Heart left ventricle (tissue), 13 donors: ENCODE data around the gene SH3RF3.

ENCODE experiments used
- CTCF ChIP-seq, 12 donors: fragments of 200-600 bp; sonication (generic) in 4 of 12; IDR thresholded peaks; one replicate each; pipeline versions ENCODE4 v1.5.0 to v1.8.0; 2018 to 2022; ENCODE audit warnings: antibody characterized with exemption in 12 of 12, mild to moderate bottlenecking in 5 of 12
- POLR2A ChIP-seq, 2 donors: fragments of 450-650 bp; IDR thresholded peaks; one replicate each; pipeline ENCODE4 v1.6.1; 2017; ENCODE audit warnings: antibody characterized with exemption in 2 of 2, mild to moderate bottlenecking in 2 of 2, moderate library complexity in 2 of 2
- donor health status: ischemic (EF 13 %, LVEDD 7.1; RV severe dilation, severe dysfunction).
- donor health status: DM: no; HTN: yes; CAD: no.
- donor health status: DM: no; HTN: no; CAD: no.
- donor health status: ischemic (EF 25% LVEDD 6.9; RV normal size, moderate dysfunction).
- donor health status: ischemic (EF 25% LVEDD 5.7; RV mildly dilated, moderate dysfunction).
- donor health status: ischemic (EF 35%, LVEDD 5.7; RV mildly dilated, moderate dysfunction).
- donor health status: nonischemic (EF 11% LVEDD 7.7; RV severe dilation, severe dysfunction).
- donor health status: DM: yes; HTN: yes; CAD: no.
- donor health status: PGD.
- donor health status: ischemic (EF 29% LVEDD 5.4; RV normal size, mild dysfunction).
- donor health status: nonischemic (EF 23%, LVEDD 6.1; RV moderate dilation, normal function).

- TF ChIP-seq CTCF (IDR thresholded peaks at IDR 0.05) (no peak), POLR2A (IDR thresholded peaks at IDR 0.05) (no peak)
Measured at GRCh38 chr2:109499566-109499965, 370.6 kb downstream of the SH3RF3 start.
